Measurements from ENCODE around the gene DIO3. TPM values are rescaled to one million over a fixed set of nuclear protein-coding genes. Genes with fewer than 3 reads are reported as not detected.
A peak's percentile ranks its signal among the peaks of the same experiment; 100 is the strongest.

The DIO3 gene
- total RNA-seq, 1 donor from 2014 or later = not detected

GRCh38 chr14:101600891-101601605 lies 39.8 kb downstream of the DIO3 start:
- TF ChIP-seq CTCF (IDR thresholded peaks at IDR 0.05; ENCODE audit: insufficient read depth, low read length, severe bottlenecking) = no peak
- no peaks in the 10 kb centered on the region for H3K27me3 ChIP-seq (ENCODE audit: control insufficient read depth, insufficient read depth, low read length)
- FAIRE-seq (no peak), DNase-seq (ENCODE audit: low read depth) (no peak)
- no peaks in the 10 kb centered on the region for H3K36me3 ChIP-seq (ENCODE audit: control insufficient read depth, insufficient read depth, low read length)
- H3K4me3 ChIP-seq (ENCODE audit: low read depth, low read length) = no peak overlapping the region

GRCh38 chr14:101601606-101602465 lies 40.5 kb downstream of the DIO3 start:
- Histone ChIP-seq H3K4me3 (ENCODE audit: low read depth, low read length) (no peak overlapping the region), H3K27me3 (ENCODE audit: control insufficient read depth, insufficient read depth, low read length) (no peaks in the 10 kb centered on the region), H3K36me3 (ENCODE audit: control insufficient read depth, insufficient read depth, low read length) (no peaks in the 10 kb centered on the region)
- DNase-seq (ENCODE audit: low read depth) (no peak), FAIRE-seq (no peak)
- TF ChIP-seq CTCF (IDR thresholded peaks at IDR 0.05; ENCODE audit: insufficient read depth, low read length, severe bottlenecking) = no peak

GRCh38 chr14:101602466-101602840 lies 41.2 kb downstream of the DIO3 start:
- FAIRE-seq = peak; percentile 60
- no peaks in the 10 kb centered on the region for H3K27me3 ChIP-seq (ENCODE audit: control insufficient read depth, insufficient read depth, low read length)
- no peaks in the 10 kb centered on the region for H3K36me3 ChIP-seq (ENCODE audit: control insufficient read depth, insufficient read depth, low read length)
- H3K4me3 ChIP-seq (ENCODE audit: low read depth, low read length) = no peak overlapping the region
- DNase-seq (ENCODE audit: low read depth) = no peak
- no peak for TF ChIP-seq CTCF (IDR thresholded peaks at IDR 0.05; ENCODE audit: insufficient read depth, low read length, severe bottlenecking)

GRCh38 chr14:101603096-101603495 lies 41.8 kb downstream of the DIO3 start:
- H3K36me3 ChIP-seq (ENCODE audit: control insufficient read depth, insufficient read depth, low read length) = no peaks in the 10 kb centered on the region
- DNase-seq (ENCODE audit: low read depth) (no peak), FAIRE-seq (no peak)
- no peak for TF ChIP-seq CTCF (IDR thresholded peaks at IDR 0.05; ENCODE audit: insufficient read depth, low read length, severe bottlenecking)
- no peaks in the 10 kb centered on the region for H3K27me3 ChIP-seq (ENCODE audit: control insufficient read depth, insufficient read depth, low read length)
- H3K4me3 ChIP-seq (ENCODE audit: low read depth, low read length) = no peak overlapping the region

GRCh38 chr14:101604228-101604934 lies 43.1 kb downstream of the DIO3 start:
- Histone ChIP-seq H3K36me3 (ENCODE audit: control insufficient read depth, insufficient read depth, low read length) (no peaks in the 10 kb centered on the region), H3K4me3 (ENCODE audit: low read depth, low read length) (no peak overlapping the region), H3K27me3 (ENCODE audit: control insufficient read depth, insufficient read depth, low read length) (no peaks in the 10 kb centered on the region)
- DNase-seq (ENCODE audit: low read depth) = no peak
- TF ChIP-seq CTCF (IDR thresholded peaks at IDR 0.05; ENCODE audit: insufficient read depth, low read length, severe bottlenecking) = no peak
- FAIRE-seq = no peak
